ENCODE measurements around the gene SDHAF1.

Gene SDHAF1

GRCh38 chr19:35992907-35993765, 1.9 kb upstream of the SDHAF1 start:
- no peak overlapping the region for H3K27ac ChIP-seq (ENCODE audit: insufficient read depth in 1 of 2, low read depth in 1 of 2, low read length in 2 of 2, poor library complexity in 1 of 2, severe bottlenecking in 2 of 2)
- 100% methylated on average over 4 of the region's 8 CpGs for WGBS (ENCODE audit: insufficient coverage)
- H3K36me3 ChIP-seq (ENCODE audit: control insufficient read depth in 4 of 4, insufficient read depth in 4 of 4, low read length in 3 of 4): peaks cover 0 to 9% (median 2%) of the 10 kb centered on the region in 4 experiments

GRCh38 chr19:35993923-35994598, 927 bp upstream of the SDHAF1 start:
- H3K4me1 ChIP-seq (ENCODE audit: control extremely low read depth in 1 of 4, control insufficient read depth in 4 of 4, insufficient read depth in 4 of 4, low read length in 3 of 4): peaks cover 5 to 28% (median 25%) of the 10 kb centered on the region in 4 experiments
- ChIA-PET CTCF (interaction anchor here (0.6 to 3.0 kb wide), 9 partner anchors 10 to 175 kb away, joined by 3 to 11 read pairs (median 4); partner anchors contain the start of gene SYNE4), POLR2A (interaction anchor here (1.2 kb wide), 1 partner anchor 20 kb away, joined by 3 read pairs; the partner anchor contains the start of gene ALKBH6)
- no peaks in the 10 kb centered on the region for H3K27me3 ChIP-seq (replicated peaks in 2 of 5; ENCODE audit: control insufficient read depth in 4 of 5, insufficient read depth in 5 of 5, low read length in 4 of 5)
- 39% methylated on average over 46 of the region's 49 CpGs for WGBS (ENCODE audit: insufficient coverage)
- peak overlapping the region in 1 of 2 experiments; percentile 72 for H3K27ac ChIP-seq (ENCODE audit: insufficient read depth in 1 of 2, low read depth in 1 of 2, low read length in 2 of 2, poor library complexity in 1 of 2, severe bottlenecking in 2 of 2)
- no peaks in the 10 kb centered on the region for H3K9me3 ChIP-seq (ENCODE audit: control extremely low read depth in 1 of 5, control insufficient read depth in 4 of 5, insufficient read depth in 2 of 5, low read depth in 1 of 5, low read length in 4 of 5)
- DNase-seq: peak; percentile 26 to 49 (median 37)
- peak overlapping the region in 5 of 7 experiments; percentile 47 to 92 (median 82) for H3K4me3 ChIP-seq (ENCODE audit: control insufficient read depth in 1 of 7, extremely low read depth in 1 of 7, insufficient read depth in 4 of 7, low read depth in 2 of 7, low read length in 6 of 7)
- peaks cover 0 to 15% (median 3%) of the 10 kb centered on the region in 4 experiments for H3K36me3 ChIP-seq (ENCODE audit: control insufficient read depth in 4 of 4, insufficient read depth in 4 of 4, low read length in 3 of 4)

More at GRCh38 chr19:35992907-35993765, 1.9 kb upstream of the SDHAF1 start:
- ChIA-PET CTCF (interaction anchor here (0.6 to 2.2 kb wide), 9 partner anchors 9 to 176 kb away, joined by 3 to 5 read pairs (median 4); partner anchors contain the start of gene SYNE4), POLR2A (no interaction called here)
- Histone ChIP-seq H3K27me3 (replicated peaks in 2 of 5; ENCODE audit: control insufficient read depth in 4 of 5, insufficient read depth in 5 of 5, low read length in 4 of 5) (no peaks in the 10 kb centered on the region), H3K9me3 (ENCODE audit: control extremely low read depth in 1 of 5, control insufficient read depth in 4 of 5, insufficient read depth in 2 of 5, low read depth in 1 of 5, low read length in 4 of 5) (no peaks in the 10 kb centered on the region), H3K4me1 (ENCODE audit: control extremely low read depth in 1 of 4, control insufficient read depth in 4 of 4, insufficient read depth in 4 of 4, low read length in 3 of 4) (peaks cover 5 to 28% (median 25%) of the 10 kb centered on the region in 4 experiments), H3K4me3 (ENCODE audit: control insufficient read depth in 1 of 7, extremely low read depth in 1 of 7, insufficient read depth in 4 of 7, low read depth in 2 of 7, low read length in 6 of 7) (no peak overlapping the region)
- DNase-seq: no peak

- WGBS (ENCODE audit: insufficient coverage): 90% methylated on average over 6 of the region's 8 CpGs
- POLR2A ChIA-PET: no interaction called here
These were observed 1.8 kb downstream of the SDHAF1 start for GRCh38 chr19:35996777-35997176.

GRCh38 chr19:36001605-36002004, 6.6 kb downstream of the SDHAF1 start:
- 100% methylated on average over 2 of the region's 3 CpGs for WGBS (ENCODE audit: insufficient coverage)
- Histone ChIP-seq H3K4me3 (ENCODE audit: control insufficient read depth in 1 of 7, extremely low read depth in 1 of 7, insufficient read depth in 4 of 7, low read depth in 2 of 7, low read length in 6 of 7) (no peak overlapping the region), H3K4me1 (ENCODE audit: control extremely low read depth in 1 of 4, control insufficient read depth in 4 of 4, insufficient read depth in 4 of 4, low read length in 3 of 4) (peaks cover 0 to 7% (median 2%) of the 10 kb centered on the region in 4 experiments), H3K9me3 (ENCODE audit: control extremely low read depth in 1 of 5, control insufficient read depth in 4 of 5, insufficient read depth in 2 of 5, low read depth in 1 of 5, low read length in 4 of 5) (no peaks in the 10 kb centered on the region), H3K36me3 (ENCODE audit: control insufficient read depth in 4 of 4, insufficient read depth in 4 of 4, low read length in 3 of 4) (peaks cover 8 to 28% (median 12%) of the 10 kb centered on the region in 4 experiments), H3K27ac (ENCODE audit: insufficient read depth in 1 of 2, low read depth in 1 of 2, low read length in 2 of 2, poor library complexity in 1 of 2, severe bottlenecking in 2 of 2) (no peak overlapping the region), H3K27me3 (replicated peaks in 2 of 5; ENCODE audit: control insufficient read depth in 4 of 5, insufficient read depth in 5 of 5, low read length in 4 of 5) (no peaks in the 10 kb centered on the region)
- ChIA-PET POLR2A (no interaction called here), CTCF (interaction anchor here (0.6 kb wide), 1 partner anchor 480 kb away, joined by 3 read pairs; no protein-coding TSS in a partner anchor)
- DNase-seq: no peak

More at GRCh38 chr19:35996777-35997176, 1.8 kb downstream of the SDHAF1 start:
- CTCF ChIA-PET: interaction anchor here (0.7 to 3.0 kb wide), 6 partner anchors 10 to 197 kb away, joined by 3 to 11 read pairs (median 3); partner anchors contain the start of gene ALKBH6
- Histone ChIP-seq H3K4me3 (ENCODE audit: control insufficient read depth in 1 of 7, extremely low read depth in 1 of 7, insufficient read depth in 4 of 7, low read depth in 2 of 7, low read length in 6 of 7) (no peak overlapping the region), H3K27ac (ENCODE audit: insufficient read depth in 1 of 2, low read depth in 1 of 2, low read length in 2 of 2, poor library complexity in 1 of 2, severe bottlenecking in 2 of 2) (no peak overlapping the region), H3K36me3 (ENCODE audit: control insufficient read depth in 4 of 4, insufficient read depth in 4 of 4, low read length in 3 of 4) (peaks cover 6 to 28% (median 10%) of the 10 kb centered on the region in 4 experiments), H3K4me1 (ENCODE audit: control extremely low read depth in 1 of 4, control insufficient read depth in 4 of 4, insufficient read depth in 4 of 4, low read length in 3 of 4) (peaks cover 5 to 28% (median 25%) of the 10 kb centered on the region in 4 experiments), H3K9me3 (ENCODE audit: control extremely low read depth in 1 of 5, control insufficient read depth in 4 of 5, insufficient read depth in 2 of 5, low read depth in 1 of 5, low read length in 4 of 5) (no peaks in the 10 kb centered on the region), H3K27me3 (replicated peaks in 2 of 5; ENCODE audit: control insufficient read depth in 4 of 5, insufficient read depth in 5 of 5, low read length in 4 of 5) (no peaks in the 10 kb centered on the region)
- DNase-seq: no peak

- no peak overlapping the region for H3K27ac ChIP-seq (ENCODE audit: insufficient read depth in 1 of 2, low read depth in 1 of 2, low read length in 2 of 2, poor library complexity in 1 of 2, severe bottlenecking in 2 of 2)
- 100% methylated on average over 3 of the region's 4 CpGs for WGBS (ENCODE audit: insufficient coverage)
- POLR2A ChIA-PET: no interaction called here
- no peaks in the 10 kb centered on the region for H3K27me3 ChIP-seq (replicated peaks in 2 of 5; ENCODE audit: control insufficient read depth in 4 of 5, insufficient read depth in 5 of 5, low read length in 4 of 5)
- CTCF ChIA-PET: no interaction called here
- DNase-seq: no peak
- no peaks in the 10 kb centered on the region for H3K4me1 ChIP-seq (ENCODE audit: control extremely low read depth in 1 of 4, control insufficient read depth in 4 of 4, insufficient read depth in 4 of 4, low read length in 3 of 4)
- H3K4me3 ChIP-seq (ENCODE audit: control insufficient read depth in 1 of 7, extremely low read depth in 1 of 7, insufficient read depth in 4 of 7, low read depth in 2 of 7, low read length in 6 of 7): no peak overlapping the region
- no peaks in the 10 kb centered on the region for H3K9me3 ChIP-seq (ENCODE audit: control extremely low read depth in 1 of 5, control insufficient read depth in 4 of 5, insufficient read depth in 2 of 5, low read depth in 1 of 5, low read length in 4 of 5)
- peaks cover 8 to 19% (median 10%) of the 10 kb centered on the region in 4 experiments for H3K36me3 ChIP-seq (ENCODE audit: control insufficient read depth in 4 of 4, insufficient read depth in 4 of 4, low read length in 3 of 4)
These were observed 8.3 kb downstream of the SDHAF1 start for GRCh38 chr19:36003284-36003683.

GRCh38 chr19:36006955-36007354, 12.0 kb downstream of the SDHAF1 start:
- POLR2A ChIA-PET: no interaction called here
- peaks cover 0 to 3% (median 0%) of the 10 kb centered on the region in 5 experiments for H3K27me3 ChIP-seq (replicated peaks in 2 of 5; ENCODE audit: control insufficient read depth in 4 of 5, insufficient read depth in 5 of 5, low read length in 4 of 5)
- no peak overlapping the region for H3K4me3 ChIP-seq (ENCODE audit: control insufficient read depth in 1 of 7, extremely low read depth in 1 of 7, insufficient read depth in 4 of 7, low read depth in 2 of 7, low read length in 6 of 7)
- H3K36me3 ChIP-seq (ENCODE audit: control insufficient read depth in 4 of 4, insufficient read depth in 4 of 4, low read length in 3 of 4): peaks cover 1 to 3% (median 2%) of the 10 kb centered on the region in 4 experiments
- H3K9me3 ChIP-seq (ENCODE audit: control extremely low read depth in 1 of 5, control insufficient read depth in 4 of 5, insufficient read depth in 2 of 5, low read depth in 1 of 5, low read length in 4 of 5): no peaks in the 10 kb centered on the region
- 100% methylated on average over 5 of the region's 5 CpGs for WGBS (ENCODE audit: insufficient coverage)
- CTCF ChIA-PET: no interaction called here
- H3K27ac ChIP-seq (ENCODE audit: insufficient read depth in 1 of 2, low read depth in 1 of 2, low read length in 2 of 2, poor library complexity in 1 of 2, severe bottlenecking in 2 of 2): no peak overlapping the region
- DNase-seq: no peak
- peaks cover 0 to 13% (median 4%) of the 10 kb centered on the region in 4 experiments for H3K4me1 ChIP-seq (ENCODE audit: control extremely low read depth in 1 of 4, control insufficient read depth in 4 of 4, insufficient read depth in 4 of 4, low read length in 3 of 4)
